SK-N-SH treated with all-trans-retinoic acid at 6 μM for 48 hours (cell line): Measurements from ENCODE around the gene BAZ1A.

Source experiments
- TF ChIP-seq, protein P1 (sequence below): fragments of 250-450 bp; sonication (Bioruptor Pico); IDR thresholded peaks from 2 replicates; pipeline ENCODE4 v1.8.0; 2020; ENCODE audit warnings: mild to moderate bottlenecking, moderate library complexity, borderline replicate concordance
- TF ChIP-seq, protein P2 (sequence below): fragments of 250-450 bp; sonication (Bioruptor Pico); IDR thresholded peaks from 2 replicates; pipeline ENCODE4 v1.5.1; 2020; ENCODE audit warnings: low read depth, mild to moderate bottlenecking, moderate library complexity

DNA sequence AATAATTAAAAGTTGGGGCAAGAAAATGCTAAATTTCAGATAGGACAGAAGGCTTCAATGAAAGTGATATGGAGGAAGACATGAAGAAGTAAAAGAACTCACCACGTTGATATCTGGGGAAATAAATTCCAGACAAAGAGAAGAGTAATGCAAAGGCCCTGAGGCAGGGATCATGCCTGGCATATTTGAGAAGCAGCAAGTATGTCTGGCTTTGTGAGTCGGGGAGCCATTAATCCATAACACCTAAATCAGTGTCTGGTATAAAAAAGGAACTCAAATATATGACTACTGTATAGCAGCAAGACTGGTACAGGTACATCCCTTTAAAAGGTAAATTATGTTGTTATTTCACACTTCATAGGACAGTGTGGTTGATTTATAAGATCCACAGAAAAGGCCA lies 16.4 kb downstream of the BAZ1A start:
- TF ChIP-seq, protein P1, sequence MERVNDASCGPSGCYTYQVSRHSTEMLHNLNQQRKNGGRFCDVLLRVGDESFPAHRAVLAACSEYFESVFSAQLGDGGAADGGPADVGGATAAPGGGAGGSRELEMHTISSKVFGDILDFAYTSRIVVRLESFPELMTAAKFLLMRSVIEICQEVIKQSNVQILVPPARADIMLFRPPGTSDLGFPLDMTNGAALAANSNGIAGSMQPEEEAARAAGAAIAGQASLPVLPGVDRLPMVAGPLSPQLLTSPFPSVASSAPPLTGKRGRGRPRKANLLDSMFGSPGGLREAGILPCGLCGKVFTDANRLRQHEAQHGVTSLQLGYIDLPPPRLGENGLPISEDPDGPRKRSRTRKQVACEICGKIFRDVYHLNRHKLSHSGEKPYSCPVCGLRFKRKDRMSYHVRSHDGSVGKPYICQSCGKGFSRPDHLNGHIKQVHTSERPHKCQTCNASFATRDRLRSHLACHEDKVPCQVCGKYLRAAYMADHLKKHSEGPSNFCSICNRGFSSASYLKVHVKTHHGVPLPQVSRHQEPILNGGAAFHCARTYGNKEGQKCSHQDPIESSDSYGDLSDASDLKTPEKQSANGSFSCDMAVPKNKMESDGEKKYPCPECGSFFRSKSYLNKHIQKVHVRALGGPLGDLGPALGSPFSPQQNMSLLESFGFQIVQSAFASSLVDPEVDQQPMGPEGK: no peak
- TF ChIP-seq, protein P2, sequence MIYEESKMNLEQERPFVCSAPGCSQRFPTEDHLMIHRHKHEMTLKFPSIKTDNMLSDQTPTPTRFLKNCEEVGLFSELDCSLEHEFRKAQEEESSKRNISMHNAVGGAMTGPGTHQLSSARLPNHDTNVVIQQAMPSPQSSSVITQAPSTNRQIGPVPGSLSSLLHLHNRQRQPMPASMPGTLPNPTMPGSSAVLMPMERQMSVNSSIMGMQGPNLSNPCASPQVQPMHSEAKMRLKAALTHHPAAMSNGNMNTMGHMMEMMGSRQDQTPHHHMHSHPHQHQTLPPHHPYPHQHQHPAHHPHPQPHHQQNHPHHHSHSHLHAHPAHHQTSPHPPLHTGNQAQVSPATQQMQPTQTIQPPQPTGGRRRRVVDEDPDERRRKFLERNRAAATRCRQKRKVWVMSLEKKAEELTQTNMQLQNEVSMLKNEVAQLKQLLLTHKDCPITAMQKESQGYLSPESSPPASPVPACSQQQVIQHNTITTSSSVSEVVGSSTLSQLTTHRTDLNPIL (CRISPR knock-in tag): no peak
